ENCODE measurements around the gene DEGS2. TPM values are rescaled to one million over a fixed set of nuclear protein-coding genes. Genes with fewer than 3 reads are reported as not detected.

Gene DEGS2
- total RNA-seq, 1 experiment from 2014 or later: not detected

- intact Hi-C loops (cut with micrococcal nuclease; ENCODE audit: unreplicated experiment): no loop called here
- no TSS peak for BruUV-seq (replicated peaks)
- ChIA-PET CTCF (interaction anchor here (1.1 kb wide), 1 partner anchor 9 kb away, joined by 3 read pairs; no protein-coding TSS in a partner anchor), POLR2A (ENCODE audit: low non-redundant PET) (interaction anchor here (0.6 kb wide), 1 partner anchor 63 kb away, joined by 4 read pairs; no protein-coding TSS in a partner anchor)
- peaks cover 12% of the 10 kb centered on the region for H3K4me1 ChIP-seq (ENCODE audit: insufficient read depth, low read length, poor library complexity, severe bottlenecking)
- DNase-seq (ENCODE audit: low spot score): no peak
- no peaks in the 10 kb centered on the region for H3K9me3 ChIP-seq (ENCODE audit: low read depth, low read length, poor library complexity, severe bottlenecking)
- H3K27ac ChIP-seq (ENCODE audit: low read depth, low read length, poor library complexity, severe bottlenecking): no peak overlapping the region
- TF ChIP-seq EZH2 (IDR thresholded peaks at IDR 0.05; ENCODE audit: borderline replicate concordance, low read depth, low read length, poor library complexity, severe bottlenecking): no peak
- TF ChIP-seq, protein P1, sequence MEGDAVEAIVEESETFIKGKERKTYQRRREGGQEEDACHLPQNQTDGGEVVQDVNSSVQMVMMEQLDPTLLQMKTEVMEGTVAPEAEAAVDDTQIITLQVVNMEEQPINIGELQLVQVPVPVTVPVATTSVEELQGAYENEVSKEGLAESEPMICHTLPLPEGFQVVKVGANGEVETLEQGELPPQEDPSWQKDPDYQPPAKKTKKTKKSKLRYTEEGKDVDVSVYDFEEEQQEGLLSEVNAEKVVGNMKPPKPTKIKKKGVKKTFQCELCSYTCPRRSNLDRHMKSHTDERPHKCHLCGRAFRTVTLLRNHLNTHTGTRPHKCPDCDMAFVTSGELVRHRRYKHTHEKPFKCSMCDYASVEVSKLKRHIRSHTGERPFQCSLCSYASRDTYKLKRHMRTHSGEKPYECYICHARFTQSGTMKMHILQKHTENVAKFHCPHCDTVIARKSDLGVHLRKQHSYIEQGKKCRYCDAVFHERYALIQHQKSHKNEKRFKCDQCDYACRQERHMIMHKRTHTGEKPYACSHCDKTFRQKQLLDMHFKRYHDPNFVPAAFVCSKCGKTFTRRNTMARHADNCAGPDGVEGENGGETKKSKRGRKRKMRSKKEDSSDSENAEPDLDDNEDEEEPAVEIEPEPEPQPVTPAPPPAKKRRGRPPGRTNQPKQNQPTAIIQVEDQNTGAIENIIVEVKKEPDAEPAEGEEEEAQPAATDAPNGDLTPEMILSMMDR (conservative IDR thresholded peaks at IDR 0.05; ENCODE audit: low read depth, low read length): no peak
- no peak overlapping the region for H3K4me3 ChIP-seq (ENCODE audit: low read depth, low read length, poor library complexity, severe bottlenecking)
- H3K36me3 ChIP-seq (ENCODE audit: insufficient read depth, low read length, poor library complexity, severe bottlenecking): no peaks in the 10 kb centered on the region
- peaks cover 28% of the 10 kb centered on the region for H3K27me3 ChIP-seq (replicated peaks; ENCODE audit: insufficient read depth, low read depth, low read length, poor library complexity)
Measured at GRCh38 chr14:100155756-100156616, 3.5 kb downstream of the DEGS2 start.

- intact Hi-C loops (cut with micrococcal nuclease; ENCODE audit: unreplicated experiment): no loop called here
- Histone ChIP-seq H3K27ac (ENCODE audit: low read depth, low read length, poor library complexity, severe bottlenecking) (no peak overlapping the region), H3K27me3 (replicated peaks; ENCODE audit: insufficient read depth, low read depth, low read length, poor library complexity) (peaks cover 21% of the 10 kb centered on the region), H3K4me1 (ENCODE audit: insufficient read depth, low read length, poor library complexity, severe bottlenecking) (peaks cover 12% of the 10 kb centered on the region), H3K9me3 (ENCODE audit: low read depth, low read length, poor library complexity, severe bottlenecking) (no peaks in the 10 kb centered on the region), H3K4me3 (ENCODE audit: low read depth, low read length, poor library complexity, severe bottlenecking) (no peak overlapping the region), H3K36me3 (ENCODE audit: insufficient read depth, low read length, poor library complexity, severe bottlenecking) (no peaks in the 10 kb centered on the region)
- CTCF ChIA-PET: interaction anchor here (0.5 to 1.1 kb wide), 2 partner anchors 10 to 129 kb away, joined by 3 read pairs; no protein-coding TSS in a partner anchor
- peak; percentile 48 for DNase-seq (ENCODE audit: low spot score)
- POLR2A ChIA-PET (ENCODE audit: low non-redundant PET): interaction anchor here (0.6 kb wide), 1 partner anchor 64 kb away, joined by 4 read pairs; no protein-coding TSS in a partner anchor
- BruUV-seq (replicated peaks): no TSS peak
- no peak for TF ChIP-seq EZH2 (IDR thresholded peaks at IDR 0.05; ENCODE audit: borderline replicate concordance, low read depth, low read length, poor library complexity, severe bottlenecking)
- TF ChIP-seq, protein P1 (conservative IDR thresholded peaks at IDR 0.05; ENCODE audit: low read depth, low read length): peak; percentile 74
Measured at GRCh38 chr14:100155049-100155621, 4.3 kb downstream of the DEGS2 start.

- no TSS peak for BruUV-seq (replicated peaks)
- no peaks in the 10 kb centered on the region for H3K36me3 ChIP-seq (ENCODE audit: insufficient read depth, low read length, poor library complexity, severe bottlenecking)
- no peaks in the 10 kb centered on the region for H3K4me1 ChIP-seq (ENCODE audit: insufficient read depth, low read length, poor library complexity, severe bottlenecking)
- ChIA-PET POLR2A (ENCODE audit: low non-redundant PET) (no interaction called here), CTCF (no interaction called here)
- H3K9me3 ChIP-seq (ENCODE audit: low read depth, low read length, poor library complexity, severe bottlenecking): no peaks in the 10 kb centered on the region
- intact Hi-C loops (cut with micrococcal nuclease; ENCODE audit: unreplicated experiment): no loop called here
- H3K27ac ChIP-seq (ENCODE audit: low read depth, low read length, poor library complexity, severe bottlenecking): no peak overlapping the region
- H3K4me3 ChIP-seq (ENCODE audit: low read depth, low read length, poor library complexity, severe bottlenecking): no peak overlapping the region
- TF ChIP-seq, protein P1 (conservative IDR thresholded peaks at IDR 0.05; ENCODE audit: low read depth, low read length): no peak
- no peak for TF ChIP-seq EZH2 (IDR thresholded peaks at IDR 0.05; ENCODE audit: borderline replicate concordance, low read depth, low read length, poor library complexity, severe bottlenecking)
- H3K27me3 ChIP-seq (replicated peaks; ENCODE audit: insufficient read depth, low read depth, low read length, poor library complexity): peaks cover 5% of the 10 kb centered on the region
- no peak for DNase-seq (ENCODE audit: low spot score)
Measured at GRCh38 chr14:100153560-100153959, 5.9 kb downstream of the DEGS2 start.

All from A673 (cell line).